ENCODE data around the gene CPNE6. TPM values are rescaled to one million over a fixed set of nuclear protein-coding genes. Genes with fewer than 3 reads are reported as not detected.

Gene CPNE6
- total and polyA plus RNA-seq, 5 donors from 2014 or later: not detected

GRCh38 chr14:24051176-24051788, 20.1 kb upstream of the CPNE6 start:
- peaks cover 0 to 17% (median 8%) of the 10 kb centered on the region in 4 donors for H3K4me1 Mint-ChIP-seq
- peaks cover 5% of the 10 kb centered on the region for H3K27me3 ChIP-seq (ENCODE audit: control insufficient read depth, insufficient read depth, low read length)
- no peaks in the 10 kb centered on the region for H3K36me3 ChIP-seq (ENCODE audit: control insufficient read depth, insufficient read depth, low read length)
- no peak overlapping the region for H3K27ac ChIP-seq (ENCODE audit: insufficient read depth, low read length, poor library complexity, severe bottlenecking)
- H3K4me1 ChIP-seq (ENCODE audit: control insufficient read depth, insufficient read depth, low read length, poor library complexity, severe bottlenecking): peaks cover 14% of the 10 kb centered on the region
- peak overlapping the region in 2 of 3 donors; percentile 63 to 89 for H3K27ac Mint-ChIP-seq
- H3K4me3 ChIP-seq (ENCODE audit: low read depth, low read length): no peak overlapping the region
- H3K27me3 Mint-ChIP-seq: peaks cover 52% of the 10 kb centered on the region
- H3K4me3 Mint-ChIP-seq: peak overlapping the region; percentile 76 to 92 (median 82)
- no peaks in the 10 kb centered on the region for H3K36me3 Mint-ChIP-seq
- no peaks in the 10 kb centered on the region for H3K9me3 ChIP-seq (ENCODE audit: control insufficient read depth in 2 of 2, low read length in 2 of 2)
- H3K9me3 Mint-ChIP-seq: peaks cover 0 to 2% (median 0%) of the 10 kb centered on the region in 7 donors
- no peak for DNase-seq
- no peak for ATAC-seq (ENCODE audit: low read depth in 2 of 2)

GRCh38 chr14:24051789-24052655, 19.3 kb upstream of the CPNE6 start, which contains the start of gene CARMIL3:
Gene CARMIL3, plus strand, starts transcription at chr14:24052009. Its CDS starts 145 bp downstream, at chr14:24052154.
- no peak within 1 kb of the TSS for H3K27ac ChIP-seq (ENCODE audit: insufficient read depth, low read length, poor library complexity, severe bottlenecking)
- H3K4me3 ChIP-seq (ENCODE audit: low read depth, low read length): no peak within 1 kb of the TSS

DNA sequence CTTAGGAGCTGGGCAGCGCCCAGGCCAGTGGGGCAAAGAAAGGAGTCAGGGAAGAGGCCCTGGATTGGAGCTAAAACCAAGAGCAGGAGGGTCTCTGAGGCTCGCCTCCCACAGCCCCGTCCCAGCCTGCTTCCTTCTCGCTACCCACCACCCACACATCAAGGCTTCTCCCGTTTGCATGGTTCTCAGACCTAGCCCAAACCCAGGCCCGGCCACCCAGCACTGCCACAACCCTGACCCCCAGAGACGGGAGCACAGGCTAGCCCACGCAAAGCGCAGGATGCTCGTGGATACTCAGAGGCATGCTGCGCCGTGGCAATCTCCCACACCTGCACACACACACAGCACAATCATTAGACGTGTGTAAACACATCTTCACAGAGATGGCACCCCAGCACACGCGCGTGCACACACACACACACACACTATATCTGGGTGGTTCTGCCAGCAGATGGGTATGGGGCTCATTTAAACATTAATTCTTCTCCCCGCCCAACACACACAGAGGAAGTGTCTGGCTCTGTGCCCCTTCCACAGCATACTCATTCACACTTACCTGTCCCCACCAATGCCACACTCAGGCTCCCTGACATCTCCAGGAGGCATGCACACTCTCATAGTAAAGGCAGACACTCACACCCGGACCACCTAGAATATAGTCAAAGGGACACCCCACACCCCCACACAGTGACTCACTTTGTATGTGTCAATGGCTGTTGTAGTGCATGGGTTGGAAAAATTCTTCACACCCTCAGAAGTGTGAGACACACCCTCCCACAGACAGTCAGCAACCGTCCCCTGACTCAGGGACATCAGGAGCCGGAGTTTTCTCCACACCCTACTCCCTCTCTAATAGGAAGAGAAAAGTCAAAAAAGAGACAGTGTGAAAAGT, 18.5 kb upstream of the CPNE6 start:
- Histone ChIP-seq H3K4me3 (ENCODE audit: low read depth, low read length) (no peak overlapping the region), H3K4me1 (ENCODE audit: control insufficient read depth, insufficient read depth, low read length, poor library complexity, severe bottlenecking) (peaks cover 14% of the 10 kb centered on the region), H3K9me3 (ENCODE audit: control insufficient read depth in 2 of 2, low read length in 2 of 2) (no peaks in the 10 kb centered on the region), H3K36me3 (ENCODE audit: control insufficient read depth, insufficient read depth, low read length) (no peaks in the 10 kb centered on the region), H3K27me3 (ENCODE audit: control insufficient read depth, insufficient read depth, low read length) (peaks cover 5% of the 10 kb centered on the region), H3K27ac (ENCODE audit: insufficient read depth, low read length, poor library complexity, severe bottlenecking) (no peak overlapping the region)
- Mint-ChIP-seq H3K9me3 (peaks cover 0 to 2% (median 0%) of the 10 kb centered on the region in 7 donors), H3K27ac (no peak overlapping the region), H3K4me3 (peak overlapping the region; percentile 83 to 90 (median 86)), H3K27me3 (peaks cover 49% of the 10 kb centered on the region), H3K4me1 (peaks cover 0 to 17% (median 8%) of the 10 kb centered on the region in 4 donors), H3K36me3 (no peaks in the 10 kb centered on the region)
- ATAC-seq (ENCODE audit: low read depth in 2 of 2) (no peak), DNase-seq (no peak)

More at GRCh38 chr14:24051789-24052655, 19.3 kb upstream of the CPNE6 start, which contains the start of gene CARMIL3:
- H3K36me3 ChIP-seq (ENCODE audit: control insufficient read depth, insufficient read depth, low read length): no peaks in the 10 kb centered on the region
- H3K27me3 ChIP-seq (ENCODE audit: control insufficient read depth, insufficient read depth, low read length): peaks cover 5% of the 10 kb centered on the region
- peak; percentile 46 to 55 (median 55) for DNase-seq
- H3K4me3 Mint-ChIP-seq: peak within 1 kb of the TSS; percentile 84 to 92 (median 90)
- peak within 1 kb of the TSS in 2 of 3 donors; percentile 63 to 89 for H3K27ac Mint-ChIP-seq
- peaks cover 0 to 2% (median 0%) of the 10 kb centered on the region in 7 donors for H3K9me3 Mint-ChIP-seq
- peaks cover 14% of the 10 kb centered on the region for H3K4me1 ChIP-seq (ENCODE audit: control insufficient read depth, insufficient read depth, low read length, poor library complexity, severe bottlenecking)
- peaks cover 0 to 17% (median 8%) of the 10 kb centered on the region in 4 donors for H3K4me1 Mint-ChIP-seq
- H3K9me3 ChIP-seq (ENCODE audit: control insufficient read depth in 2 of 2, low read length in 2 of 2): no peaks in the 10 kb centered on the region
- H3K27me3 Mint-ChIP-seq: peaks cover 48% of the 10 kb centered on the region
- H3K36me3 Mint-ChIP-seq: no peaks in the 10 kb centered on the region
- ATAC-seq (ENCODE audit: low read depth in 2 of 2): peak; percentile 62 to 67

DNA sequence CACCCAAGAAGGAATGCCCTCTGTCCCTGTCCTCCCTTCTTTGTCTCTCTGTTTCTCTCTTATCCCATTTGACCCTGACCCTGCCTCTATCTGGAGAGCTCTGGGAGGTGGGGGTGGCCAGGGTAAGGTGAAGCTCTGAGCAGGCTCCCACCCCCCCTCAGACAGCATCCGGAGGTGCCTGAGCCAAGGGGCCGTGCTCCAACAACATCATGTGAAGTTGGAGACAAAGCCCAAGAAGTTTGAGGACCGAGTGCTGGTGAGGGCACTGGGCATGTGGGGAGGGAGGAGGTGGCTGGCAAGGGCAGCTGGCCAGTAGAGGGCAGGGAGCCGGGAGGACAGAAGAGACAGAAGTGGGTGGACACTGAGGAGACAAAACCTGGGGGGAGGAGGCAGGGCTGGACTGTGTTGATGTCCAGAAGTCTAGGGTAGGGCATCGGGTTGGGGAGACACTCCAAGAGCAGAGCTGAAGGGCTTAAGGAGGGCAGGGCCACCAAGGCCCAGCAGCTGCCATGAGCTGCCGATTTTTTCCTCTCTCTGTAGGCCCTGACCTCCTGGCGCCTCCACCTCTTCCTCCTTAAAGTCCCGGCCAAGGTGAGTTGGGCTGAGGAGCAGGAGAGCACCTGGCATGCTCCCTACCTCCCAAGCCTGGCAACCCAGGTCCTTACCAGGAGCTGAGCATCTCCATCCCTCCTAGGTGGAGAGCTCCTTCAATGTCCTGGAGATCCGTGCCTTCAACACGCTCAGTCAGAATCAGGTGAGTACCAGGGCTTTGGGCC, 17.6 kb upstream of the CPNE6 start:
- no peak overlapping the region for H3K27ac ChIP-seq (ENCODE audit: insufficient read depth, low read length, poor library complexity, severe bottlenecking)
- H3K4me3 ChIP-seq (ENCODE audit: low read depth, low read length): no peak overlapping the region
- no peaks in the 10 kb centered on the region for H3K36me3 ChIP-seq (ENCODE audit: control insufficient read depth, insufficient read depth, low read length)
- H3K9me3 Mint-ChIP-seq: peaks cover 0 to 2% (median 0%) of the 10 kb centered on the region in 7 donors
- DNase-seq: no peak
- no peak for ATAC-seq (ENCODE audit: low read depth in 2 of 2)
- peaks cover 14% of the 10 kb centered on the region for H3K4me1 ChIP-seq (ENCODE audit: control insufficient read depth, insufficient read depth, low read length, poor library complexity, severe bottlenecking)
- no peaks in the 10 kb centered on the region for H3K36me3 Mint-ChIP-seq
- peaks cover 5% of the 10 kb centered on the region for H3K27me3 ChIP-seq (ENCODE audit: control insufficient read depth, insufficient read depth, low read length)
- H3K27ac Mint-ChIP-seq: no peak overlapping the region
- H3K27me3 Mint-ChIP-seq: peaks cover 50% of the 10 kb centered on the region
- H3K9me3 ChIP-seq (ENCODE audit: control insufficient read depth in 2 of 2, low read length in 2 of 2): no peaks in the 10 kb centered on the region
- H3K4me1 Mint-ChIP-seq: peaks cover 0 to 21% (median 11%) of the 10 kb centered on the region in 4 donors
- H3K4me3 Mint-ChIP-seq: peak overlapping the region; percentile 83 to 90 (median 86)

- no peaks in the 10 kb centered on the region for H3K9me3 ChIP-seq (ENCODE audit: control insufficient read depth in 2 of 2, low read length in 2 of 2)
- peaks cover 5% of the 10 kb centered on the region for H3K27me3 ChIP-seq (ENCODE audit: control insufficient read depth, insufficient read depth, low read length)
- no peak for ATAC-seq (ENCODE audit: low read depth in 2 of 2)
- Mint-ChIP-seq H3K9me3 (no peaks in the 10 kb centered on the region), H3K4me3 (no peak overlapping the region), H3K36me3 (no peaks in the 10 kb centered on the region), H3K27me3 (peaks cover 45% of the 10 kb centered on the region), H3K4me1 (peaks cover 0 to 23% (median 11%) of the 10 kb centered on the region in 4 donors), H3K27ac (no peak overlapping the region)
- H3K4me3 ChIP-seq (ENCODE audit: low read depth, low read length): no peak overlapping the region
- H3K27ac ChIP-seq (ENCODE audit: insufficient read depth, low read length, poor library complexity, severe bottlenecking): no peak overlapping the region
- no peaks in the 10 kb centered on the region for H3K36me3 ChIP-seq (ENCODE audit: control insufficient read depth, insufficient read depth, low read length)
- H3K4me1 ChIP-seq (ENCODE audit: control insufficient read depth, insufficient read depth, low read length, poor library complexity, severe bottlenecking): peaks cover 14% of the 10 kb centered on the region
- DNase-seq: no peak
Observed at GRCh38 chr14:24054324-24054641, 17.1 kb upstream of the CPNE6 start.

GRCh38 chr14:24054646-24055045, 16.7 kb upstream of the CPNE6 start:
- H3K27me3 Mint-ChIP-seq: peaks cover 43% of the 10 kb centered on the region
- no peak overlapping the region for H3K4me3 Mint-ChIP-seq
- H3K27ac ChIP-seq (ENCODE audit: insufficient read depth, low read length, poor library complexity, severe bottlenecking): no peak overlapping the region
- no peaks in the 10 kb centered on the region for H3K36me3 ChIP-seq (ENCODE audit: control insufficient read depth, insufficient read depth, low read length)
- no peak overlapping the region for H3K27ac Mint-ChIP-seq
- no peaks in the 10 kb centered on the region for H3K9me3 ChIP-seq (ENCODE audit: control insufficient read depth in 2 of 2, low read length in 2 of 2)
- H3K4me3 ChIP-seq (ENCODE audit: low read depth, low read length): no peak overlapping the region
- H3K27me3 ChIP-seq (ENCODE audit: control insufficient read depth, insufficient read depth, low read length): peaks cover 5% of the 10 kb centered on the region
- no peaks in the 10 kb centered on the region for H3K36me3 Mint-ChIP-seq
- DNase-seq (no peak), ATAC-seq (ENCODE audit: low read depth in 2 of 2) (no peak)
- H3K4me1 Mint-ChIP-seq: peaks cover 0 to 23% (median 11%) of the 10 kb centered on the region in 4 donors
- peaks cover 14% of the 10 kb centered on the region for H3K4me1 ChIP-seq (ENCODE audit: control insufficient read depth, insufficient read depth, low read length, poor library complexity, severe bottlenecking)
- no peaks in the 10 kb centered on the region for H3K9me3 Mint-ChIP-seq
